ENCODE results near the gene CCDC27. TPM values are rescaled to one million over a fixed set of nuclear protein-coding genes. Genes with fewer than 3 reads are reported as not detected.

CCDC27 gene
- total RNA-seq, 1 donor from 2014 or later: not detected

DNA sequence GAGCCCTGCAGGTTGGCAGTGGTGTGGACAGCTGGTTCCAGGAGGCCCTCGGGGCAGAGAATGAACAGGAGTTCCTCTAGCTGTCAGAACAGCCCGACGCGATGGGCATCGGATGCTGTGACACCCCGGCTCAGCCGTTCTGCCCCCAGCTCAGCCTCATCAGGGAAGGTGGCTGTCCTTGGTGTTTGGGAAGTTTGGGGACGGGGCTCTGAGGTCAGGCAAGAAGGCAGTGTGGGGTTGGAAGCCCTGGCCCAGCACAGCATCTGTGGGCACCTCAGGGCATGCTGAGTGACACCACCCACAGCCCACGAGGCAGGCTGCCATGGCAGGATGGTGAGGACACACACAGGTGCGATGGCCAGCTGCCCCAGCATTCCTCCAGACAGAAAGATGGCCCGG is 40.9 kb upstream of the CCDC27 start:
- no peak for ATAC-seq
- Histone ChIP-seq H3K4me1 (peaks cover 3% of the 10 kb centered on the region), H3K4me3 (no peak overlapping the region), H3K36me3 (no peaks in the 10 kb centered on the region), H3K27me3 (ENCODE audit: low read depth) (peaks cover 56% of the 10 kb centered on the region), H3K27ac (no peak overlapping the region), H3K9me3 (no peaks in the 10 kb centered on the region)
- TF ChIP-seq, protein P1, sequence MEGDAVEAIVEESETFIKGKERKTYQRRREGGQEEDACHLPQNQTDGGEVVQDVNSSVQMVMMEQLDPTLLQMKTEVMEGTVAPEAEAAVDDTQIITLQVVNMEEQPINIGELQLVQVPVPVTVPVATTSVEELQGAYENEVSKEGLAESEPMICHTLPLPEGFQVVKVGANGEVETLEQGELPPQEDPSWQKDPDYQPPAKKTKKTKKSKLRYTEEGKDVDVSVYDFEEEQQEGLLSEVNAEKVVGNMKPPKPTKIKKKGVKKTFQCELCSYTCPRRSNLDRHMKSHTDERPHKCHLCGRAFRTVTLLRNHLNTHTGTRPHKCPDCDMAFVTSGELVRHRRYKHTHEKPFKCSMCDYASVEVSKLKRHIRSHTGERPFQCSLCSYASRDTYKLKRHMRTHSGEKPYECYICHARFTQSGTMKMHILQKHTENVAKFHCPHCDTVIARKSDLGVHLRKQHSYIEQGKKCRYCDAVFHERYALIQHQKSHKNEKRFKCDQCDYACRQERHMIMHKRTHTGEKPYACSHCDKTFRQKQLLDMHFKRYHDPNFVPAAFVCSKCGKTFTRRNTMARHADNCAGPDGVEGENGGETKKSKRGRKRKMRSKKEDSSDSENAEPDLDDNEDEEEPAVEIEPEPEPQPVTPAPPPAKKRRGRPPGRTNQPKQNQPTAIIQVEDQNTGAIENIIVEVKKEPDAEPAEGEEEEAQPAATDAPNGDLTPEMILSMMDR (IDR thresholded peaks at IDR 0.05): no peak
- DNase-seq: no peak
- intact Hi-C loops (cut with DNase I): no loop called here

DNA sequence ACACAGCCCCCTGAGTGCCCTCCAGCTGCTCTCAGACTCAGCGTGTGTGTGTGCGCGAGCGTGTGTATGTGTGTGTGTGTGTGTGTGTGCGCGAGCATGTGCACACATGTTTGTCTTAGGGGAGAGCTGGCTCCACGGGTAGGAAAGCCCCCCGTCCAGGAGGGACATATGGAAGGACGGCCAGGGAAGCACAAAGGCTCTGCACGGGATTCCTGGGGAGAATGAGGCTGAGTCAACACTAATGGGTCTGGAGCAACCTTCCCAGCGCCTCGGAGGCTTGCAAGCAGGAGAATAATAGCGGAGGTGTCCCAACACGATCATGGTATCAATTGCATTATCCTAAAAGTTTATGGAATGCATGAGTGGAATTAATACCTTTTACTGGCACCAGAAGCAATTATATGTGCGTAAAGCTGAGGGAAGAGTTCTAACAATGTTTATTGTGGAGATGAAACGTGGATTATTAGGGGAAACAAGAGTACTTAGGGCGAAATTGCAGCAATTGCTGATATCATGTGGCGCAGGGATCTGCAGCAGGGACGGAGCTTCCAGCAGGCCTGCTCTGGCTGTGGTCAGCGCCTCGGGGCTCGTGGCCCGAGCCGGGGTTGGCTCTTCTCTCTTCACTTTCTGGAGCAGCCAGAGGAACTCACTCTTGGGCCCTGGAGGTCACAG is 40.3 kb upstream of the CCDC27 start:
- TF ChIP-seq, protein P1 (IDR thresholded peaks at IDR 0.05): no peak
- DNase-seq (no peak), ATAC-seq (no peak)
- H3K27me3 ChIP-seq (ENCODE audit: low read depth): peaks cover 54% of the 10 kb centered on the region
- no peak overlapping the region for H3K4me3 ChIP-seq
- no peak overlapping the region for H3K27ac ChIP-seq
- H3K9me3 ChIP-seq: no peaks in the 10 kb centered on the region
- no peaks in the 10 kb centered on the region for H3K36me3 ChIP-seq
- H3K4me1 ChIP-seq: peaks cover 9% of the 10 kb centered on the region
- intact Hi-C loops (cut with DNase I): no loop called here

DNA sequence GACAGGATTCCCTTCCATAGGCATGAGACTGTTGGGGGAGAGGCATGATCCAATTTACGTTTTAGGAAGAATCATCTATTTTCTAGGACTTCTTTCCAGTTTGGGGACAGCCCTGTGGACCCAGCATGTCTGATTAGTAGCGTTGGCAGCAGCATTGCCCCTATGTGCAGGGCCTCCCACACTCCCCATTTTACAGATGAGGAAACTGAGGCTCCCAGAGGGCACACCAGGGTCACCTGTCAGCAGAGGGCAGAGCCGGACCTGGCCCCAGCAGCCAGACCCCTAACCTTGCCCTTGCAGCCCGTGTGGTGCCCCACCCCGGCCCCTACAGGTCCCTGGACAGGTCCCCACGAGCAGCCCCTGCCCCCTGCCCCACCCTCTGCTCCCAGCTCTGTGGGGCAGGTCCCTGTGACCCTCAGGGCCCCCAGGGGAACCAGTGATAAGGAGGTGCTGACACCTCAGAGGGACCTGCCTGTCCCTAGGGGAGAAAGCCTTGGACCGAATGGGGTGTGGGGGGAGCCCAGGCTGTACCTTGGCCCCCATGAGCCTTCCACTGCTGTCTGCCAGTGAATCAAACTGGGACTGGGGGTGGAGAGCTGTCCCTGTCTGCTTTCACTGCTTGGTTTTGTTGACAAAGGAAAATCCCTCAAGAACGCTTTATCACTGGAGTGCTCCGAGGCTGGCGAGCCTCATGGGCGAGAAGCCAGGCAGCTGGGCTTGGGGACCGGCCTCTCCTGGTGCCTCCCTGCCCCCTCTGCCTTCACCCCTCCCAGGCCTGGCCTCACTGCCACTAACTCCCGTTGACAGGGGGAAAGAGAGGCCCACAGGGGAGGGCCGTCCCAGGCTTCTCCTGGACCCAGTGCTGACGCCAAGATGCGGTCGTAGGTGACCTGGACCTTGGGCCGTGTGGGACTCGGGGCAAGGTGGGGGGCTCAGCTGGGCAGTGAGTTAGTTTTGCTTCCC is 39.4 kb upstream of the CCDC27 start:
- Histone ChIP-seq H3K27me3 (ENCODE audit: low read depth) (peaks cover 54% of the 10 kb centered on the region), H3K9me3 (no peaks in the 10 kb centered on the region), H3K36me3 (no peaks in the 10 kb centered on the region), H3K4me3 (no peak overlapping the region), H3K27ac (no peak overlapping the region), H3K4me1 (peaks cover 18% of the 10 kb centered on the region)
- TF ChIP-seq, protein P1 (IDR thresholded peaks at IDR 0.05): no peak
- intact Hi-C loops (cut with DNase I): no loop called here
- no peak for ATAC-seq
- DNase-seq: no peak

DNA sequence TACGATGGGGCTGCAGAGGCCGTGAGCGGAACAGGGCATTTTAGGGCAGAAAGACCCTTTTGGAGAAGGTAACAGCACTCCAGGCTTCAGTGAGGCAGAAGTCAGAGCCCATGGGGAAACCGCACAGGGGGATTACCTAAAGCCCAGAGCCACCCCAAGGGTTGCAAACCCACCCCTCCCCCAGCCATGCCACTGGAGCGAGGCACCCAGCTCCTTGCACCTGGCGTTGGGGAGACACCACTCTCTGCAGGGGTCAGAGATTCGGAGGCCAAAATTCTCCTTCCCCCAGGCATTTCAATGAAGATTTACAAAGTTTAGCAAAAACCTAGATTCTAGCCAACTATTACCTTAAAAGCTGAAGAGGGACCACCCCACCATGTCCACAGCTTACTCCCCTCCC is 38.4 kb upstream of the CCDC27 start:
- Histone ChIP-seq H3K27ac (no peak overlapping the region), H3K27me3 (ENCODE audit: low read depth) (peaks cover 51% of the 10 kb centered on the region), H3K36me3 (no peaks in the 10 kb centered on the region), H3K9me3 (no peaks in the 10 kb centered on the region), H3K4me3 (no peak overlapping the region), H3K4me1 (peaks cover 25% of the 10 kb centered on the region)
- no peak for DNase-seq
- intact Hi-C loops (cut with DNase I): no loop called here
- ATAC-seq: no peak
- TF ChIP-seq, protein P1 (IDR thresholded peaks at IDR 0.05): no peak

DNA sequence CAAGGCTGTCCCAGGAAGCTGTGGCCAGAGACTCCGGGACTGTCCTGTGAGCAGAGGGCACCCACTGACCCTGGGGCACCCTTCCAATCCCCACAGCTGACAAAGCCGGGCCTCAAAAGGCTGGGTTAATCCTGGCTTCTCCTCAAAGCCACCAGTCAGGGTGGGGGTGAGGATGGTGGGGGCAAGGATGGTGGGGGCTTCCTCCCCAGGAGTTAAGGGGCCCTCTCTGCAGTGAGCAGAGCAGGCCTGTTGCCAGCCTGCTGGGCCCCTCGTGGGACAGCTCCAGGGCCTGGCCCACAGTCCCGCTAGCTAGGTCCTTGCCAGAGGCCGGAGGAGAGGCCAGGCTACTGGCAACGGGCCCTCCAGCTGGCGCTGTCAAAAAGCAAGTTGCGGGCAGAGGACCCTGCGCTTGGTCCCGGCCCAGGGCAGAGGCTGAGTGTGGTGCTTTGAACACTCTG is 37.9 kb upstream of the CCDC27 start:
- intact Hi-C loops (cut with DNase I): no loop called here
- H3K36me3 ChIP-seq: no peaks in the 10 kb centered on the region
- no peaks in the 10 kb centered on the region for H3K9me3 ChIP-seq
- TF ChIP-seq, protein P1 (IDR thresholded peaks at IDR 0.05): no peak
- peaks cover 27% of the 10 kb centered on the region for H3K4me1 ChIP-seq
- no peak overlapping the region for H3K4me3 ChIP-seq
- DNase-seq: no peak
- no peak overlapping the region for H3K27ac ChIP-seq
- ATAC-seq: no peak
- H3K27me3 ChIP-seq (ENCODE audit: low read depth): peaks cover 46% of the 10 kb centered on the region
